HEK293 (cell line): ENCODE results near the gene KIAA1671.

Source experiments
- CTCF ChIA-PET: fragments of 350-600 bp; formaldehyde crosslinking; extraction: SDS; loops from one replicate; lab custom pipeline; 2021; ENCODE audit warnings: antibody characterized with exemption; lab: Yijun Ruan, JAX
- POLR2A ChIA-PET: fragments of 300-600 bp; formaldehyde crosslinking; extraction: SDS; loops from one replicate; lab custom pipeline; 2020; ENCODE audit warnings: antibody characterized with exemption, inconsistent platforms; lab: Yijun Ruan, JAX
- H3K27ac ChIP-seq: fragments of 200-500 bp; sonication (Bioruptor generic); 2 replicates; pipeline ENCODE4 v1.5.1; 2014; ENCODE audit warnings: low read depth, low read length, control low read depth, inconsistent platforms; ENCODE audit errors: extremely low read depth
- H3K36me3 ChIP-seq, 2 experiments: fragments of 200-500 bp in 1 of 2; sonication (Bioruptor generic) in 1 of 2; 1 replicate in 1 of 2; 2 replicates in 1 of 2; pipeline ENCODE4 v1.5.1; 2014 to 2017; ENCODE audit warnings: inconsistent platforms in 2 of 2, low read length in 2 of 2; ENCODE audit not compliant: control insufficient read depth in 2 of 2, insufficient read depth in 1 of 2
- H3K4me1 ChIP-seq: fragments of 200-500 bp; sonication (Bioruptor generic); 2 replicates; pipeline ENCODE4 v1.5.1; 2014; ENCODE audit warnings: mild to moderate bottlenecking, low read length, inconsistent platforms; ENCODE audit not compliant: control insufficient read depth, insufficient read depth
- H3K4me3 ChIP-seq: 2 replicates; pipeline ENCODE4 v1.5.1; 2011; ENCODE audit warnings: low read depth, mild to moderate bottlenecking, control low read depth, low read length, moderate library complexity
- H3K9me3 ChIP-seq: fragments of 200-500 bp; sonication (Bioruptor generic); 2 replicates; pipeline ENCODE4 v1.5.1; 2014; ENCODE audit warnings: low read depth, low read length, inconsistent platforms; ENCODE audit not compliant: control insufficient read depth, insufficient read depth
- BCL11A ChIP-seq: fragments of 450-650 bp; formaldehyde crosslinking; IDR thresholded peaks from 2 replicates; pipeline ENCODE4 v1.5.1; 2016; ENCODE audit warnings: low read depth, missing biosample characterization, missing genetic modification characterization
- GLIS1 ChIP-seq: fragments of 450-650 bp; formaldehyde crosslinking; IDR thresholded peaks from 2 replicates; pipeline ENCODE4 v1.5.1; 2016; ENCODE audit warnings: missing biosample characterization, missing genetic modification characterization
- HIC1 ChIP-seq: fragments of 450-650 bp; formaldehyde crosslinking; IDR thresholded peaks from 2 replicates; pipeline ENCODE4 v1.5.1; 2016; ENCODE audit warnings: missing biosample characterization, missing genetic modification characterization
- MZF1 ChIP-seq: fragments of 450-650 bp; formaldehyde crosslinking; IDR thresholded peaks from 2 replicates; pipeline ENCODE4 v1.5.1; 2017; ENCODE audit warnings: missing biosample characterization, missing genetic modification characterization, borderline replicate concordance
- PRDM1 ChIP-seq: fragments of 450-650 bp; formaldehyde crosslinking; IDR thresholded peaks from 2 replicates; pipeline ENCODE4; 2016; ENCODE audit warnings: missing biosample characterization, missing genetic modification characterization
- SP3 ChIP-seq: fragments of 450-650 bp; formaldehyde crosslinking; IDR thresholded peaks from 2 replicates; pipeline ENCODE4 v1.5.1; 2016; ENCODE audit warnings: missing biosample characterization, missing genetic modification characterization
- WT1 ChIP-seq: fragments of 450-650 bp; formaldehyde crosslinking; IDR thresholded peaks from 2 replicates; pipeline ENCODE4 v1.5.1; 2016; ENCODE audit warnings: missing biosample characterization, missing genetic modification characterization
- ZBTB20 ChIP-seq: fragments of 450-650 bp; formaldehyde crosslinking; IDR thresholded peaks from 2 replicates; pipeline ENCODE4 v1.5.1; 2016; ENCODE audit warnings: missing biosample characterization, missing genetic modification characterization
- ZBTB6 ChIP-seq: fragments of 450-650 bp; formaldehyde crosslinking; IDR thresholded peaks from 2 replicates; pipeline ENCODE4 v1.5.1; 2017; ENCODE audit warnings: missing biosample characterization, missing genetic modification characterization
- ZBTB7A ChIP-seq: fragments of 450-650 bp; formaldehyde crosslinking; IDR thresholded peaks from 2 replicates; pipeline ENCODE4 v1.5.1; 2016; ENCODE audit warnings: low read depth, missing biosample characterization, missing genetic modification characterization
- ZBTB8A ChIP-seq: fragments of 450-650 bp; formaldehyde crosslinking; IDR thresholded peaks from 2 replicates; pipeline ENCODE4 v1.5.1; 2016; ENCODE audit warnings: missing biosample characterization, missing genetic modification characterization
- ZNF169 ChIP-seq: fragments of 450-650 bp; formaldehyde crosslinking; IDR thresholded peaks from 2 replicates; pipeline ENCODE4 v1.5.1; 2016; ENCODE audit warnings: missing biosample characterization, missing genetic modification characterization
- ZNF26 ChIP-seq: fragments of 450-650 bp; formaldehyde crosslinking; IDR thresholded peaks from 2 replicates; pipeline ENCODE4 v1.5.1; 2016; ENCODE audit warnings: missing biosample characterization, missing genetic modification characterization
- ZNF341 ChIP-seq: fragments of 450-650 bp; formaldehyde crosslinking; IDR thresholded peaks from 2 replicates; pipeline ENCODE4; 2016; ENCODE audit warnings: low read depth, missing biosample characterization, missing genetic modification characterization
- ZNF391 ChIP-seq: fragments of 450-650 bp; formaldehyde crosslinking; IDR thresholded peaks from 2 replicates; pipeline ENCODE4 v1.5.1; 2016; ENCODE audit warnings: low read depth, missing biosample characterization, missing genetic modification characterization, borderline replicate concordance
- ZNF394 ChIP-seq: fragments of 450-650 bp; formaldehyde crosslinking; IDR thresholded peaks from 2 replicates; pipeline ENCODE4 v1.5.1; 2016; ENCODE audit warnings: missing biosample characterization, missing genetic modification characterization, mild to moderate bottlenecking, moderate library complexity, borderline replicate concordance
- ZNF488 ChIP-seq: fragments of 450-650 bp; formaldehyde crosslinking; IDR thresholded peaks from 2 replicates; pipeline ENCODE4 v1.5.1; 2016; ENCODE audit warnings: missing biosample characterization, missing genetic modification characterization
- ZNF501 ChIP-seq: fragments of 450-650 bp; formaldehyde crosslinking; IDR thresholded peaks from 2 replicates; pipeline ENCODE4 v1.5.1; 2016; ENCODE audit warnings: missing biosample characterization, missing genetic modification characterization
- ZNF561 ChIP-seq: fragments of 450-650 bp; IDR thresholded peaks from 2 replicates; pipeline ENCODE4 v1.5.1; 2018; ENCODE audit warnings: missing biosample characterization, missing genetic modification characterization, borderline replicate concordance
- ZNF623 ChIP-seq: fragments of 450-650 bp; formaldehyde crosslinking; IDR thresholded peaks from 2 replicates; pipeline ENCODE4 v1.5.1; 2016; ENCODE audit warnings: missing biosample characterization, missing genetic modification characterization
- ZNF624 ChIP-seq: fragments of 450-650 bp; formaldehyde crosslinking; IDR thresholded peaks from 2 replicates; pipeline ENCODE4 v1.5.1; 2017; ENCODE audit warnings: missing biosample characterization, missing genetic modification characterization
- ZNF629 ChIP-seq: fragments of 450-650 bp; formaldehyde crosslinking; IDR thresholded peaks from 2 replicates; pipeline ENCODE4 v1.5.1; 2017; ENCODE audit warnings: missing biosample characterization, missing genetic modification characterization
- ZNF639 ChIP-seq: fragments of 450-650 bp; formaldehyde crosslinking; IDR thresholded peaks from 2 replicates; pipeline ENCODE4 v1.5.1; 2016; ENCODE audit warnings: missing biosample characterization, missing genetic modification characterization
- ZNF692 ChIP-seq: fragments of 450-650 bp; formaldehyde crosslinking; IDR thresholded peaks from 2 replicates; pipeline ENCODE4 v1.5.1; 2016; ENCODE audit warnings: missing biosample characterization, missing genetic modification characterization
- ZNF707 ChIP-seq: fragments of 450-650 bp; formaldehyde crosslinking; IDR thresholded peaks from 2 replicates; pipeline ENCODE4 v1.5.1; 2016; ENCODE audit warnings: missing biosample characterization, missing genetic modification characterization
- ZSCAN18 ChIP-seq: fragments of 450-650 bp; formaldehyde crosslinking; IDR thresholded peaks from 2 replicates; pipeline ENCODE4 v1.5.1; 2016; ENCODE audit warnings: missing biosample characterization, missing genetic modification characterization
- ZXDB ChIP-seq: fragments of 450-650 bp; formaldehyde crosslinking; IDR thresholded peaks from 2 replicates; pipeline ENCODE4 v1.5.1; 2016; ENCODE audit warnings: missing biosample characterization, missing genetic modification characterization

Gene KIAA1671

GRCh38 chr22:24952837-24953383 lies 394 bp downstream of the KIAA1671 start:
- no peaks in the 10 kb centered on the region for H3K9me3 ChIP-seq
- H3K27ac ChIP-seq = peak overlapping the region; percentile 82
- H3K4me3 ChIP-seq = peak overlapping the region; percentile 79
- POLR2A ChIA-PET = interaction anchor here (0.5 to 1.0 kb wide), 2 partner anchors 56 to 68 kb away, joined by 4 to 5 read pairs; no protein-coding TSS in a partner anchor
- peaks cover 10% of the 10 kb centered on the region; the same call in 1 of the 2 replicates for H3K4me1 ChIP-seq
- no peaks in the 10 kb centered on the region for H3K36me3 ChIP-seq
- CTCF ChIA-PET = interaction anchor here (0.9 to 7.9 kb wide), 4 partner anchors 8 to 104 kb away, joined by 3 to 66 read pairs (median 6); no protein-coding TSS in a partner anchor
- TF ChIP-seq ZNF624 (no peak), ZBTB7A (peak; percentile 37), ZNF341 (tag by site-specific recombination) (no peak), GLIS1 (peak; percentile 34), HIC1 (peak; percentile 95), ZNF394 (tag by site-specific recombination) (peak; percentile 13; the same call in 1 of the 2 replicates), ZNF629 (tag by site-specific recombination) (0 out of 2 replicates have a peak, but pooled peaks have one; percentile 14), ZNF692 (peak; percentile 56; the same call in 1 of the 2 replicates), ZBTB6 (tag by site-specific recombination) (0 out of 2 replicates have a peak, but pooled peaks have one; percentile 47), ZSCAN18 (tag by site-specific recombination) (no peak), ZNF623 (tag by site-specific recombination) (no peak), ZNF26 (tag by site-specific recombination) (no peak), ZNF488 (no peak), ZNF501 (tag by site-specific recombination) (0 out of 2 replicates have a peak, but pooled peaks have one; percentile 43), BCL11A (no peak), ZBTB8A (tag by site-specific recombination) (0 out of 2 replicates have a peak, but pooled peaks have one; percentile 46), ZBTB20 (tag by site-specific recombination) (peak; percentile 88), ZNF561 (tag by site-specific recombination) (no peak), ZNF169 (tag by site-specific recombination) (no peak), MZF1 (tag by site-specific recombination) (0 out of 2 replicates have a peak, but pooled peaks have one; percentile 64), WT1 (tag by site-specific recombination) (peak; percentile 39; the same call in 1 of the 2 replicates), ZNF639 (0 out of 2 replicates have a peak, but pooled peaks have one; percentile 15), ZXDB (tag by site-specific recombination) (0 out of 2 replicates have a peak, but pooled peaks have one; percentile 48), ZNF707 (tag by site-specific recombination) (no peak), SP3 (tag by site-specific recombination) (peak; percentile 41; the same call in 1 of the 2 replicates), ZNF391 (peak; percentile 45; the same call in 1 of the 2 replicates), PRDM1 (tag by site-specific recombination) (no peak)
